HEK293 (cell line): ENCODE measurements around the gene PRICKLE1.

Source experiments
- EGR2 ChIP-seq: fragments of 450-650 bp; formaldehyde crosslinking; IDR thresholded peaks from 2 replicates; pipeline ENCODE4 v1.5.1; 2016; ENCODE audit warnings: low read depth, missing biosample characterization, missing genetic modification characterization
- HOXC10 ChIP-seq: sonication (generic); formaldehyde crosslinking; IDR thresholded peaks from 2 replicates; pipeline ENCODE4 v1.8.1; 2023; ENCODE audit warnings: mild to moderate bottlenecking, missing genetic modification reagents
- KLF8 ChIP-seq: fragments of 450-650 bp; formaldehyde crosslinking; IDR thresholded peaks from 2 replicates; pipeline ENCODE4 v1.5.1; 2016; ENCODE audit warnings: missing biosample characterization, missing genetic modification characterization
- YY1 ChIP-seq: fragments of 450-650 bp; formaldehyde crosslinking; IDR thresholded peaks from 2 replicates; pipeline ENCODE4 v1.5.1; 2018; ENCODE audit warnings: missing biosample characterization, missing genetic modification characterization
- ZBTB20 ChIP-seq: fragments of 450-650 bp; formaldehyde crosslinking; IDR thresholded peaks from 2 replicates; pipeline ENCODE4 v1.5.1; 2016; ENCODE audit warnings: missing biosample characterization, missing genetic modification characterization
- ZBTB8A ChIP-seq: fragments of 450-650 bp; formaldehyde crosslinking; IDR thresholded peaks from 2 replicates; pipeline ENCODE4 v1.5.1; 2016; ENCODE audit warnings: missing biosample characterization, missing genetic modification characterization
- ZFP41 ChIP-seq: fragments of 450-650 bp; formaldehyde crosslinking; IDR thresholded peaks from 2 replicates; pipeline ENCODE4 v1.5.1; 2016; ENCODE audit warnings: missing biosample characterization, missing genetic modification characterization, borderline replicate concordance
- ZNF16 ChIP-seq: fragments of 450-650 bp; formaldehyde crosslinking; IDR thresholded peaks from 2 replicates; pipeline ENCODE4 v1.5.1; 2016; ENCODE audit warnings: low read depth, missing biosample characterization, missing genetic modification characterization
- ZNF184 ChIP-seq: fragments of 450-650 bp; IDR thresholded peaks from 2 replicates; pipeline ENCODE4 v1.5.1; 2018; ENCODE audit warnings: missing biosample characterization, mild to moderate bottlenecking, missing genetic modification characterization
- ZNF24 ChIP-seq: fragments of 450-650 bp; formaldehyde crosslinking; IDR thresholded peaks from 2 replicates; pipeline ENCODE4 v1.5.1; 2016; ENCODE audit warnings: missing biosample characterization, missing genetic modification characterization
- ZNF416 ChIP-seq: fragments of 450-650 bp; formaldehyde crosslinking; IDR thresholded peaks from 2 replicates; pipeline ENCODE4 v1.5.1; 2016; ENCODE audit warnings: missing biosample characterization, missing genetic modification characterization
- ZNF501 ChIP-seq: fragments of 450-650 bp; formaldehyde crosslinking; IDR thresholded peaks from 2 replicates; pipeline ENCODE4 v1.5.1; 2016; ENCODE audit warnings: missing biosample characterization, missing genetic modification characterization
- ZNF513 ChIP-seq: fragments of 450-650 bp; IDR thresholded peaks from 2 replicates; pipeline ENCODE4 v1.5.1; 2018; ENCODE audit warnings: missing biosample characterization, missing genetic modification characterization
- ZNF529 ChIP-seq: fragments of 450-650 bp; formaldehyde crosslinking; IDR thresholded peaks from 2 replicates; pipeline ENCODE4 v1.5.1; 2017; ENCODE audit warnings: missing genetic modification characterization, missing biosample characterization; ENCODE audit not compliant: insufficient replicate concordance
- ZNF639 ChIP-seq: fragments of 450-650 bp; formaldehyde crosslinking; IDR thresholded peaks from 2 replicates; pipeline ENCODE4 v1.5.1; 2016; ENCODE audit warnings: missing biosample characterization, missing genetic modification characterization
- ZNF677 ChIP-seq: fragments of 450-650 bp; IDR thresholded peaks from 2 replicates; pipeline ENCODE4 v1.5.0; 2018; ENCODE audit warnings: missing biosample characterization, mild to moderate bottlenecking, missing genetic modification characterization, moderate library complexity
- ZNF785 ChIP-seq: fragments of 450-650 bp; formaldehyde crosslinking; IDR thresholded peaks from 2 replicates; pipeline ENCODE4 v1.5.1; 2016; ENCODE audit warnings: missing biosample characterization, missing genetic modification characterization
- ZSCAN23 ChIP-seq: fragments of 450-650 bp; formaldehyde crosslinking; IDR thresholded peaks from 2 replicates; pipeline ENCODE4 v1.5.1; 2016; ENCODE audit warnings: missing biosample characterization, missing genetic modification characterization
- TF ChIP-seq, protein P1 (sequence below): fragments of 450-650 bp; formaldehyde crosslinking; IDR thresholded peaks from 2 replicates; pipeline ENCODE4 v1.5.1; 2016; ENCODE audit warnings: missing biosample characterization, missing genetic modification characterization
- TF ChIP-seq, protein P2 (sequence below): fragments of 450-650 bp; formaldehyde crosslinking; IDR thresholded peaks from 2 replicates; pipeline ENCODE4 v1.5.1; 2017; ENCODE audit warnings: missing biosample characterization, missing genetic modification characterization

Gene PRICKLE1

DNA sequence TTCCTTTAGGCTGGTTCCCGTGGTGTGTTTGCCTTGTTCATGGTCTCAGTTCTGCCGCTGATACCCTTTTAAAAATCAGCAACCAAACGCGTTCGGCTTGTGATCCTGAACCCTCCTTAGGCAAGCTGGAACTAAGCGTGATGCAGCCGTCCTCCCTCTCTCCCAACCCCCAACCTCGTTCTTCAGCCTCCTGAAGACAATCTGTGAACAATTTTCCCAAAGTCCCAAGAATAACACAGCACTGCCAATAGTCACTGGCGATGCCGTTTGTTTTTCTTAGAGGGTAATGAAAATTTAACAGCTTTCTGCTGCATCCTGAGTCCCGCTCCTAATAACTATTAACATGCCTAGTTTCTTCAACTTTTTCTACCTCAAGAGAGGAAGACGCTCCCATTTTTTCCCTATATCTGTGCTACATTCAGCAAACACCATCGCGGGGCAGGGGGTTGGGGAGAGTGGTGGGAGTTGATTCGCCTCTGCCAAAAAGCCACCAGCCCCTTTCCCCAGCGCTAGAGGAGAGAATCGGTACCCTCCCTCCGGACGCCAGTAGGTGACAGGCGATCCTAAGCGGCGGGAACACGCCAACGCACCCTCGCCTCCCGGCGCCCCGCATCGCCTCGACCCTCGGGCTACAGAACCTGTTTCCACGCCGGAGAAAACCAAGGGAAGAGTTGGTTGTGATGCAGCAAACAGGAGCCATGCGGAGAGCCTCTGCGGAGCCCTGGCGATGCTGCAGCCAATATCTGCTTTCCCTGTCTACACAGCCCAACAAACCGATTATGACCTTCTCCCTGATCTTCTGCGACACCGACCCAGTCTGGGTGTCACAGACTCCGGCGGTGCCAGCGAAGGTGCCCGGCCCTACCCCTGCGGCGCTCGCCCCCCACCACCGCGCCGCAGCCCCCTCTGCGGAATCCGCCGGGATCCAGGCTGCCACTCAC, 752 bp downstream of the PRICKLE1 start (continued):
- TF ChIP-seq, protein P1, sequence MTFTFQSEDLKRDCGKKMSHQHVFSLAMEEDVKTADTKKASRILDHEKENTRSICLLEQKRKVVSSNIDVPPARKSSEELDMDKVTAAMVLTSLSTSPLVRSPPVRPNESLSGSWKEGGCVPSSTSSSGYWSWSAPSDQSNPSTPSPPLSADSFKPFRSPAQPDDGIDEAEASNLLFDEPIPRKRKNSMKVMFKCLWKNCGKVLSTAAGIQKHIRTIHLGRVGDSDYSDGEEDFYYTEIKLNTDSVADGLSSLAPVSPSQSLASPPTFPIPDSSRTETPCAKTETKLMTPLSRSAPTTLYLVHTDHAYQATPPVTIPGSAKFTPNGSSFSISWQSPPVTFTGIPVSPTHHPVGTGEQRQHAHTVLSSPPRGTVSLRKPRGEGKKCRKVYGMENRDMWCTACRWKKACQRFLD: no peak
- TF ChIP-seq ZBTB20: peak; percentile 64
- peak; percentile 31; the same call in 1 of the 2 replicates for TF ChIP-seq YY1 (tag by site-specific recombination)
- TF ChIP-seq EGR2 (tag by site-specific recombination): peak; percentile 51
- no peak for TF ChIP-seq ZNF16 (tag by site-specific recombination)
- TF ChIP-seq ZNF184 (tag by site-specific recombination): no peak
- TF ChIP-seq HOXC10: no peak
- TF ChIP-seq ZNF416 (tag by site-specific recombination): no peak
- TF ChIP-seq ZNF785: no peak
- TF ChIP-seq ZFP41: no peak
- no peak for TF ChIP-seq ZNF677 (tag by site-specific recombination)
- no peak; the same call in 1 of the 2 replicates for TF ChIP-seq ZSCAN23 (tag by site-specific recombination)
- no peak for TF ChIP-seq ZNF513 (tag by site-specific recombination)
- TF ChIP-seq ZNF501 (tag by site-specific recombination): 0 out of 2 replicates have a peak, but pooled peaks have one; percentile 9
- no peak for TF ChIP-seq KLF8 (tag by site-specific recombination)
- no peak for TF ChIP-seq ZNF529 (tag by site-specific recombination)
- TF ChIP-seq ZNF24 (tag by site-specific recombination): no peak; the same call in 1 of the 2 replicates
- TF ChIP-seq ZNF639 (tag by site-specific recombination): no peak
- TF ChIP-seq, protein P2, sequence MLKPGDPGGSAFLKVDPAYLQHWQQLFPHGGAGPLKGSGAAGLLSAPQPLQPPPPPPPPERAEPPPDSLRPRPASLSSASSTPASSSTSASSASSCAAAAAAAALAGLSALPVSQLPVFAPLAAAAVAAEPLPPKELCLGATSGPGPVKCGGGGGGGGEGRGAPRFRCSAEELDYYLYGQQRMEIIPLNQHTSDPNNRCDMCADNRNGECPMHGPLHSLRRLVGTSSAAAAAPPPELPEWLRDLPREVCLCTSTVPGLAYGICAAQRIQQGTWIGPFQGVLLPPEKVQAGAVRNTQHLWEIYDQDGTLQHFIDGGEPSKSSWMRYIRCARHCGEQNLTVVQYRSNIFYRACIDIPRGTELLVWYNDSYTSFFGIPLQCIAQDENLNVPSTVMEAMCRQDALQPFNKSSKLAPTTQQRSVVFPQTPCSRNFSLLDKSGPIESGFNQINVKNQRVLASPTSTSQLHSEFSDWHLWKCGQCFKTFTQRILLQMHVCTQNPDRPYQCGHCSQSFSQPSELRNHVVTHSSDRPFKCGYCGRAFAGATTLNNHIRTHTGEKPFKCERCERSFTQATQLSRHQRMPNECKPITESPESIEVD: peak; percentile 18; the same call in 1 of the 2 replicates
- no peak for TF ChIP-seq ZBTB8A
